H1 (cell line): ENCODE results near the gene TMLHE.
"Not testable (repeated sequence)": the region's sequence is repeated elsewhere in the genome, so short reads cannot be mapped to it uniquely, and the experiment has no call there.

ENCODE experiments used
- BRCA1 ChIP-seq: IDR thresholded peaks from 2 replicates; pipeline ENCODE4 v1.6.1; 2012; ENCODE audit warnings: low read depth, low read length, improper control_type of control experiment
- GTF2F1 ChIP-seq: IDR thresholded peaks from 2 replicates; pipeline ENCODE4 v1.6.1; 2012; ENCODE audit warnings: low read depth, low read length, improper control_type of control experiment, borderline replicate concordance
- JUND ChIP-seq: IDR thresholded peaks from 2 replicates; pipeline ENCODE4 v1.6.1; 2011; ENCODE audit warnings: mild to moderate bottlenecking, improper control_type of control experiment, low read length
- KDM1A ChIP-seq: fragments of 200-600, 300-600 bp; sonication (generic); IDR thresholded peaks from 2 replicates; pipeline ENCODE4 v1.7.1; 2016; ENCODE audit warnings: mild to moderate bottlenecking, low read length, borderline replicate concordance
- POLR2A ChIP-seq, 2 experiments: IDR thresholded peaks; 1 replicate in 1 of 2; 2 replicates in 1 of 2; pipeline ENCODE4 v1.6.1; 2011; ENCODE audit warnings: low read depth in 2 of 2, low read length in 2 of 2, mild to moderate bottlenecking in 2 of 2; ENCODE audit errors: control extremely low read depth in 1 of 2
- SUZ12 ChIP-seq: fragments of 200-600 bp; sonication (generic); IDR thresholded peaks from 2 replicates; pipeline ENCODE4 v1.6.1; 2012; ENCODE audit warnings: mild to moderate bottlenecking, inconsistent platforms, low read length, moderate library complexity, mixed read lengths
- TAF1 ChIP-seq: IDR thresholded peaks from 2 replicates; pipeline ENCODE4 v1.6.1; 2011; ENCODE audit warnings: mild to moderate bottlenecking, low read depth, low read length
- ZNF274 ChIP-seq: IDR thresholded peaks from 2 replicates; pipeline ENCODE4 v1.7.0; 2012; ENCODE audit warnings: low read length, borderline replicate concordance; ENCODE audit errors: extremely low read depth
- TF ChIP-seq, protein P1 (sequence below), 3 experiments: IDR thresholded peaks; 1 replicate in 2 of 3; 2 replicates in 1 of 3; pipeline versions ENCODE4 v1.5.1 to v1.6.1; 2011; ENCODE audit warnings: low read length in 3 of 3, mild to moderate bottlenecking in 3 of 3, inconsistent platforms in 2 of 3, low read depth in 1 of 3, moderate library complexity in 1 of 3; ENCODE audit not compliant: insufficient read depth in 1 of 3; ENCODE audit errors: control extremely low read depth in 1 of 3
- TF ChIP-seq, protein P2 (sequence below): IDR thresholded peaks from 2 replicates; pipeline ENCODE4 v1.6.1; 2012; ENCODE audit warnings: inconsistent platforms

DNA sequence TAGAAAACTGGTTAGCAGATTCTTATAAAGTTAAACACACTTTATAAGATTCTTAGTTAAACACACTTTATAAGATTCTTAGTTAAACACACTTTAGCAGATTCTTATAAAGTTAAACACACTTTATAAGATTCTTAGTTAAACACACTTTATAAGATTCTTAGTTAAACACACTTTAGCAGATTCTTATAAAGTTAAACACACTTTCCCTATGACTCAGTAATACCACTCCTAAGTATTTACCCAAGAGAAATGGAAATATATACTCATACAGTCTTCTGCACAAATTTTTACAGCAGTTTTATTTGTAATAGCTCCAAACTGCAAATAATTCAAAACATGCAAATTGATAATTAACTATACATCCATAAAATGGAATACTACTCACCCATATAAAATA, 7.4 kb upstream of the TMLHE start:
- TF ChIP-seq, protein P1, sequence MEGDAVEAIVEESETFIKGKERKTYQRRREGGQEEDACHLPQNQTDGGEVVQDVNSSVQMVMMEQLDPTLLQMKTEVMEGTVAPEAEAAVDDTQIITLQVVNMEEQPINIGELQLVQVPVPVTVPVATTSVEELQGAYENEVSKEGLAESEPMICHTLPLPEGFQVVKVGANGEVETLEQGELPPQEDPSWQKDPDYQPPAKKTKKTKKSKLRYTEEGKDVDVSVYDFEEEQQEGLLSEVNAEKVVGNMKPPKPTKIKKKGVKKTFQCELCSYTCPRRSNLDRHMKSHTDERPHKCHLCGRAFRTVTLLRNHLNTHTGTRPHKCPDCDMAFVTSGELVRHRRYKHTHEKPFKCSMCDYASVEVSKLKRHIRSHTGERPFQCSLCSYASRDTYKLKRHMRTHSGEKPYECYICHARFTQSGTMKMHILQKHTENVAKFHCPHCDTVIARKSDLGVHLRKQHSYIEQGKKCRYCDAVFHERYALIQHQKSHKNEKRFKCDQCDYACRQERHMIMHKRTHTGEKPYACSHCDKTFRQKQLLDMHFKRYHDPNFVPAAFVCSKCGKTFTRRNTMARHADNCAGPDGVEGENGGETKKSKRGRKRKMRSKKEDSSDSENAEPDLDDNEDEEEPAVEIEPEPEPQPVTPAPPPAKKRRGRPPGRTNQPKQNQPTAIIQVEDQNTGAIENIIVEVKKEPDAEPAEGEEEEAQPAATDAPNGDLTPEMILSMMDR (IDR thresholded peaks at IDR 0.05; ENCODE audit: control extremely low read depth in 1 of 3, insufficient read depth in 1 of 3, low read depth in 1 of 3, low read length in 3 of 3), result not testable (repeated sequence)
- TF ChIP-seq GTF2F1; ZNF274; POLR2A (IDR thresholded peaks at IDR 0.05; ENCODE audit: control extremely low read depth in 1 of 2, low read depth in 2 of 2, low read length in 2 of 2); JUND; KDM1A; BRCA1; SUZ12; TAF1: not testable (repeated sequence)
- TF ChIP-seq, protein P2, sequence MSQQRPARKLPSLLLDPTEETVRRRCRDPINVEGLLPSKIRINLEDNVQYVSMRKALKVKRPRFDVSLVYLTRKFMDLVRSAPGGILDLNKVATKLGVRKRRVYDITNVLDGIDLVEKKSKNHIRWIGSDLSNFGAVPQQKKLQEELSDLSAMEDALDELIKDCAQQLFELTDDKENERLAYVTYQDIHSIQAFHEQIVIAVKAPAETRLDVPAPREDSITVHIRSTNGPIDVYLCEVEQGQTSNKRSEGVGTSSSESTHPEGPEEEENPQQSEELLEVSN, result not testable (repeated sequence)
